Measurements from ENCODE around the gene SLC4A4.

SLC4A4 gene

GRCh38 chr4:71537551-71538065 lies 198.8 kb downstream of the SLC4A4 start:
- no peak for DNase-seq (ENCODE audit: low read depth in 2 of 2)

DNA sequence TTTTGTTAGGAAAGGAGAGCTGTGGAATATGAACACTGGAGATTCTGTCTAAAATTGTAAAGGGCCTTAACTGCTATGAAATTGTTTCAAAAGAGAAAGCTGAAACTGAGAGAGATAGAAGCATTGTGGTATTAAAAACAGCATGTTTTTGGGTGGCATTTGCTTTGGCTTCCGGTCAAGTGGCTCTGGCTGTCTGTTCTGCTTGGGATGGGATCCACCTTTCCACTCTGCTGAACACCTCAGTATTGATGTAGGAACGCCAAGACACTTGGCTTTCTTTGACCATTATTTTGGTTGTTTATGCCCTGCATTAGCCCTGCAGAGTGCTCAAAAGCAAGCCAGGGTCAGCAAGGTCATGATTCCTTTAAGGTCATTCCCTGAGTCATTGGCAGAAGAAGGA lies 199.7 kb downstream of the SLC4A4 start:
- DNase-seq (ENCODE audit: low read depth in 2 of 2), result no peak

- no peak for DNase-seq (ENCODE audit: low read depth in 2 of 2)
Measured at GRCh38 chr4:71540749-71541269, 202.0 kb downstream of the SLC4A4 start.

DNA sequence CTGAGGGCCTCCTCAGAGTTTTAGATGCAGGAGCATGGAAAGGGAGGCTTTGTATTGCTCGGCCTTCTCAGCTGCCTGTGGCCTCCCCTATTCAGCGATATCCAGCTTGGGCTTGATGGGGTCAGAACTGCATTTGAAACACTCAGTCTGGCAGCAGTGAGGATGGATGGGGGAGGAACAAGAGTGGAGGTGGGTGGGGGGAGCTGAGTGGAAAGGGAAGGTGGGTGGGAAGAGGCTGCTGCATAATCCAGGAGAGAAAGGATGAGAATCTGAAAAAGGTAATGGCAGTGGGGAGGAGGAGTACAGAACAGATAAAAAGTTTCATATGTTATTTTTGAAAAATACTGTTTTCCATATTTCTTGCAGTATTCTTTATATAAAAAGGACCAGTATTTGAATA lies 202.7 kb downstream of the SLC4A4 start:
- no peak for DNase-seq (ENCODE audit: low read depth in 2 of 2)

DNA sequence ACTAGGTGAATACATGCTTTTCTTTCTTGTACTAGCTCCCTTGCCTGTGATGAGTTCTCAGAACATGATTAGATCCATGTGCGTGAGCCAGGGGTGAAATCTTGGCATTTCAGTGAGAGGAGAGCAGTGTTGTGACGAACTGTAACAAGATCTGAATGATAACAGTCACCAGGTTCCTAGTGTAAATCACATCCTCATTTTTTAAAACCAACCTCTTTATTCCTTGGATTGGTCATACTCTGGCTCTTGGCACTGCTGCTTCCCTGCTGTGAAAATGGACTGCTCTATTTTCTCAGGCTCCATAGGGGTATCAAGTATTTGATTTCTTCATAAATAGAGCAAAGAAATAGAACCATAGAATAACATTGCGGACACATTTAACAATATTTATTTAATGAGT lies 206.3 kb downstream of the SLC4A4 start:
- no peak for DNase-seq (ENCODE audit: low read depth in 2 of 2)

DNA sequence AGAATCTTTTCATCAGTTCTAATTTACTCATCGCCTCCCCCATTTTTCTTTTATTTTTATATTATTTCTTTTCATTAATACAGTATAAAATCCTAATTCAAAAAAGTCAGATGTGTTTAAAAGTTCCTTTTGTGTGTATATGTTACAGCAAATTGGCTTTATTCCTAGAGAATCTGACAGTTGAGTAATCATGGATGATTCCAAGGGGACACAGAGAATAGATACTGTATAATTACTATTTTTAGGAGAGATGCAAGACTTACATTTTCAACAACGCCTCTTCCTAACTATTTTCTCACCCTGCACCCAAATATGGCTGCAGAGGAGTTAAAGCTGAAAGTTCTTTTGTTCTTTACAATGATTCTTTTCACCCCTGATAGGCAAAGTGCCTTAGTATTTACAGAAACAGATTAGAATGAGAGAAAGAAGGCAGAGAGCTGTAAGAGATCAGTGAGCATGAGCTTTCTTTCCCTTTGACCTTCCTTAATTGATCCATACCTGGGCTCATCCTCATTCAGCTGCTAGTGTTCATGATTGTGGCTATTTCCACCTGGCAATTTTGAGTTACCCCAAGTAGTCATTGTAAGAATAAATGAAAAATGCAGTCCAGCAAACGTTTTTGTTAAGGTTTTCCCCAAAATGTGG lies 210.8 kb downstream of the SLC4A4 start:
- DNase-seq (ENCODE audit: low read depth in 2 of 2), result no peak

DNA sequence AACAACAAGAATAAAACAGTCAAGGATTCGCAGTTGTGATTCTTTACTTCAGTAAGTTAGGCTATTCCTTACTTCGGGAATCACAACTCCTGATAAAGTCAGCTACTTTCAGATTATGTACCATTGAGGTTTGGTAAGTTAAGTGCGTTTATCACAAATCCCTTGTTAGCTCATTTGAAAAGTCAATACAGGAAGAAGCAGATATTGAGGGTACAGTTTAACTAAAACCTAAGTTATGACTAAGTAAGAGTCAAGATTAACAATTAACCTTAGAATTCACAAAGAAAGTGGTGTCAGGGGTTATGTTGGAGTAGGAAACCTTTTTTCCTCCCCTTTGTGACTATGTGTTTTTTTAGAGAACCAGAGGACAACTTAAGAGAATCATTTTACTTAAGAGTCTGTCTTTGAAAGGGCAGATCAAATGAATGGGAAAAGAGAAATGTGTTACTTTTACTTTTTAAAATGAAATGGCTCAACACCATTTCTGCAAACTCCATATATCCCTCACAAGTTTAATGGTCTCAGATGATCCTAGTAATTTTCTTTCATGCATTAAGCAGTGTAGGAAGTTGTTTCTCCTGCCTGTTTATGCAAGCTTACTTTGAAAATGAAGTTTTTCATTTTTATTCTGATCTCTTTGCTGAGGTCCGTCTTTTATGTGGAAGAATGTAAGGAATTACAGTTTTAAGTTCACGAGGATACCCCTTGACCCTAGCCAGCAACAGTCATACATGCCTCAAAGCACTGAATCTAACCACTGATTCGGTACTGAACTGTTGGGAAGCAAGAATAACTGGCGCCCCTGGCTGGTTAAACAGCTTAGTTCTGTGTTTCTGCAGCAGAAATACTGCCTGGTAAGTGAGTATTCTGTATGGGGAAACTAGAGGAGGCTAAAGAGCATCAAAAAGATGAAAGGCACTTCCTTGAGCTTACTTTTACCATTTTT lies 211.7 kb downstream of the SLC4A4 start:
- no peak for DNase-seq (ENCODE audit: low read depth in 2 of 2)

DNA sequence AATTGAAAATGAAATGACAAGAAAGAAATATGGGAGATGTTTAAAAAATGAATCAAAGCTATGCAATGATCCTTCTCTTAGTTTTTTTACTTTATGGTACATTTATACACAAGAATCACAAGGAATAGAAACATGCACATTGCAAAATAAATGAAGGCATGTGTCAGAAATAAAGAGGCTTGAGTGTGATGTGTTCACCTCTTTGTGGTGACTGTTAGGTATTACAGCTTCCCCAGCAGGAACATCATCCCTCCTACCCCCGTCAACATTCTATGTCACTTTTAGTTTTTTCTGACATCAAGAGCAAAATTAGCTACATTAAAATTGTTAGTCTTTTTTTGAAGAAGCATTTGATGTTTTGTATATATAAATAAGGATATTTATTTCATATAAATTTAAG lies 214.8 kb downstream of the SLC4A4 start:
- DNase-seq (ENCODE audit: low read depth in 2 of 2), result no peak

DNA sequence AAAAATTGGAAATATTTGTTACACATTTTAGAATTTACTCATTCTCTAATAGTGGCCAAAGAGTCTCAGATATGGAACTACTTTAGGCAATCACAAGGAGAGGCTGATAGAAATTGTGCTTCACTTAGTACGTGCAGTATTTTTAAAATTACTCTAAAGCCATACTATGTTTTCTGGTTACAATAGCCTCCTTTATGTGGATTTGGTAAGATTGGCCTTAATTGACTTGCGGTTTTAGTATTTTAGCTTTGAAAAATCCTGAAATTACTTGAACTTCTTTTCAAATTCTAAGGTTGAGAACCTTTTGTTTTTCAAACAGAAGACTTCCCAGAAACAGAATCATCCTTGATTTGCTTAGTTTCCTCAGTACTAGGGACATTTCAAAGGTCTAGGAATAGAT lies 215.2 kb downstream of the SLC4A4 start:
- DNase-seq (ENCODE audit: low read depth in 2 of 2), result no peak

DNA sequence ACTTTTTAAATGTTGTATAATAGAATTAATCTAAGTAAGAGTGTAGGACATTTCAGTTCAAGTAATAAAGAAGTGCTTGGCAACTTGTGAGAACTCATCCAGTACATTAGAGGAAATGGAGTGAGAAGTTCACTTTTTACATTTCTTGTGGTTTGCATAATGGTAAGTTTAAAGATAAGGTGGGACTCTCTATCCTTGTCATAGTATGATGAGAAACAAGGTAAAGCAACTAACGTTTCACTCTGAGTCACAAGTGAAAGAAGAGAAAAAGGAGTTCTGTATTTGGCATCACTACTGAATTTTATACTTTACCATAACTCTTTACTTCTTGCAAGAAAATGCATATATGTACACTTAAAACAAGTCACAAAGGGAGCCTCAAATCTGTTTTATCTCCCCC lies 219.4 kb downstream of the SLC4A4 start:
- DNase-seq (ENCODE audit: low read depth in 2 of 2), result no peak

DNA sequence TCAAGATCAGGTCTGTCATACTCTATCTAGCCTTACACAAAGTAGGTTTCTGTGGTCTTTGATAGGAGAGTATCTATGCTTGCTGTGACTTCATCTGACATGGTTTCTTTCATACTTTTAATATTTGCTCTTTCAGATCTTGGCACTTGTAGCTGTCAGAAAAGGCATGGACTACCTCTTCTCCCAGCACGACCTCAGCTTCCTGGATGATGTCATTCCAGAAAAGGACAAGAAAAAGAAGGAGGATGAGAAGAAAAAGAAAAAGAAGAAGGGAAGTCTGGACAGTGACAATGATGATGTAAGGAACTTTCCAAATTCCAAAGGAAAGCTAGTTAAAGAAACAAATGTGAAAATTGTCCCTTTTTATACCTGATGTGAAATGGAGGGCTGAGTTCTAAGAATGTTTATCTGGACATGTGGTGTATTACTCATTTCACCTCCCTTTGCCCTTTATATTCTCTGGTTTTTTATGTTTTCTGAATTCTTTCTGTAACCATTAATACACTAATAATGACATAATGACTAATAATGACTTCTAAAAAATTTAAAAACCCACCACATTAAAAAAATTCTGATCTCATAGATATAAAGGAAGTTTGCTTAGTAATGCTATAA lies 221.2 kb downstream of the SLC4A4 start:
- no peak for DNase-seq (ENCODE audit: low read depth in 2 of 2)

- DNase-seq (ENCODE audit: low read depth in 2 of 2), result no peak
Measured at GRCh38 chr4:71564775-71565174, 226.0 kb downstream of the SLC4A4 start.

GRCh38 chr4:71566856-71567255 lies 228.0 kb downstream of the SLC4A4 start:
- DNase-seq (ENCODE audit: low read depth in 2 of 2), result no peak

DNA sequence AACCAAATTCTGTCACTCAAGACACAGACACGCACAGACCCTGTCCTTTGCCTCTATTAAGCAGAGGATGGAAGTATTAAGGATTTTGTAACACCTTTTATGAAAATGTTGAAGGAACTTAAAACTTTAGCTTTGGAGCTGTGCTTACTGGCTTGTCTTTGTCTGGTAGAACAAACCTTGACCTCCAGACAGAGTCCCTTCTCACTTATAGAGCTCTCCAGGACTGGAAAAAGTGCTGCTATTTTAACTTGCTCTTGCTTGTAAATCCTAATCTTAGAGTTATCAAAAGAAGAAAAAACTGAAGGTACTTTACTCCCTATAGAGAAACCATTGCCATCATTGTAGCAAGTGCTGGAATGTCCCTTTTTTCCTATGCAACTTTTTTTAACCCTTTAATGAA lies 229.3 kb downstream of the SLC4A4 start:
- DNase-seq (ENCODE audit: low read depth in 2 of 2), result no peak

GRCh38 chr4:71570492-71570891 lies 231.7 kb downstream of the SLC4A4 start:
- DNase-seq (ENCODE audit: low read depth in 2 of 2), result no peak

GRCh38 chr4:71571346-71571745 lies 232.5 kb downstream of the SLC4A4 start:
- no peak for DNase-seq (ENCODE audit: low read depth in 2 of 2)

- DNase-seq (ENCODE audit: low read depth in 2 of 2), result no peak
Measured at GRCh38 chr4:71583971-71584370, 245.2 kb downstream of the SLC4A4 start.

DNA sequence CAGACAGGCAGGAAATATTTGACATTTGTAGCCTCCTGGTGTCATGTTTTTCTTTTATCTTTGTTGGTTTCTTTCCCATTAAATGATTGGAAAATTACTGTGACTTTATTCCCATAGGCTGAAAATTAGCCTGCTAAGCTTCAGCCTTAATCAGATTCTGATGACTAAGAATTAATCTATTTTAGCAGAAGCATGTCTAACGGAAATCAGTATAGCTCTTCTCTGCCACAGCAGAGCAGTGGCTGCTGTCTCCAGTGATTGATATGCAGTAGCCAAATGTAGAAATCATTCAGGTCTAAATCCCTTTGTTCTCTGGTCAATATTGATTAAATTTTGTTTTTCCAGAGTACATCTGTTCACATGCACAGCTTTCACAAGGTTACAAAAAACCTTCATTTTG lies 245.8 kb downstream of the SLC4A4 start:
- no peak for DNase-seq (ENCODE audit: low read depth in 2 of 2)

- DNase-seq (ENCODE audit: low read depth in 2 of 2), result no peak
Measured at GRCh38 chr4:71586087-71586763, 247.4 kb downstream of the SLC4A4 start.

GRCh38 chr4:71587995-71588394 lies 249.2 kb downstream of the SLC4A4 start:
- DNase-seq (ENCODE audit: low read depth in 2 of 2), result no peak

GRCh38 chr4:71592793-71593192 lies 254.0 kb downstream of the SLC4A4 start:
- DNase-seq (ENCODE audit: low read depth in 2 of 2), result no peak

DNA sequence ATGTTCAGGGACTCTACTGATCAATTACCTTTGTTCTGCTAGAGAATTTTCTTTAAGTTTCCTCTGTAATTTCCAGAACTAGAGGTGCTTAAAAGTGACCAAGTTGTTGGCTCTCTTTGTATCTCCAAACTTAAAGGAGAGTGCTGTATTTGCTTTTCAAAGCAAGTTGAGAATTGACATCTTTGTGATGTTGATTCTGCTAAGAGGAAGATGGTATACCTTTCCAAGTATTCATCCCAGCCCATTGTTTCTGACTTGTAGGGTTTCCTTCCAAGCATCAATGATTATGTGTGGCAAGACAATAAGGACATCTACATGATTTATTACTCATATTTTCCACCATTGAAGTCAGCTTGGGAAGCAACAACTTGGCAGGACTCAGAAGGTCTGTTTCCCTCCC lies 254.5 kb downstream of the SLC4A4 start:
- DNase-seq (ENCODE audit: low read depth in 2 of 2), result no peak
